AG04449 (cell line): ENCODE measurements around the gene CCDC197.
A peak's percentile ranks its signal among the peaks of the same experiment; 100 is the strongest.

ENCODE experiments used
- CTCF ChIA-PET: fragments of 350-600 bp; formaldehyde crosslinking; extraction: SDS; loops from one replicate; lab custom pipeline; 2021; ENCODE audit warnings: antibody characterized with exemption; lab: Yijun Ruan, JAX
- POLR2A ChIA-PET: fragments of 400-600, 350-600 bp; formaldehyde crosslinking; extraction: SDS; loops from one replicate; lab custom pipeline; 2020; ENCODE audit warnings: antibody characterized with exemption, inconsistent platforms; lab: Yijun Ruan, JAX
- DNase-seq: peaks from one replicate; pipeline ENCODE4 v3.0.0-alpha.2; 2010; ENCODE audit warnings: low read depth, low spot score
- H3K4me3 ChIP-seq: 2 replicates; pipeline ENCODE4 v1.5.1; 2011; ENCODE audit warnings: low read depth, mild to moderate bottlenecking, control low read depth, low read length
- TF ChIP-seq, protein P1 (sequence below): IDR thresholded peaks from one replicate; pipeline ENCODE4 v1.5.1; 2011; ENCODE audit warnings: mild to moderate bottlenecking, moderate library complexity, low read length, control low read depth, inconsistent platforms; ENCODE audit not compliant: insufficient read depth; ENCODE audit errors: missing control alignments

CCDC197 gene

GRCh38 chr14:94026173-94026888 is 29.2 kb downstream of the CCDC197 start, which contains the start of gene OTUB2:
Gene OTUB2 (plus strand): TSS chr14:94026340. CDS start chr14:94026538, 198 bp downstream.
- peak; percentile 91 for DNase-seq
- TF ChIP-seq, protein P1, sequence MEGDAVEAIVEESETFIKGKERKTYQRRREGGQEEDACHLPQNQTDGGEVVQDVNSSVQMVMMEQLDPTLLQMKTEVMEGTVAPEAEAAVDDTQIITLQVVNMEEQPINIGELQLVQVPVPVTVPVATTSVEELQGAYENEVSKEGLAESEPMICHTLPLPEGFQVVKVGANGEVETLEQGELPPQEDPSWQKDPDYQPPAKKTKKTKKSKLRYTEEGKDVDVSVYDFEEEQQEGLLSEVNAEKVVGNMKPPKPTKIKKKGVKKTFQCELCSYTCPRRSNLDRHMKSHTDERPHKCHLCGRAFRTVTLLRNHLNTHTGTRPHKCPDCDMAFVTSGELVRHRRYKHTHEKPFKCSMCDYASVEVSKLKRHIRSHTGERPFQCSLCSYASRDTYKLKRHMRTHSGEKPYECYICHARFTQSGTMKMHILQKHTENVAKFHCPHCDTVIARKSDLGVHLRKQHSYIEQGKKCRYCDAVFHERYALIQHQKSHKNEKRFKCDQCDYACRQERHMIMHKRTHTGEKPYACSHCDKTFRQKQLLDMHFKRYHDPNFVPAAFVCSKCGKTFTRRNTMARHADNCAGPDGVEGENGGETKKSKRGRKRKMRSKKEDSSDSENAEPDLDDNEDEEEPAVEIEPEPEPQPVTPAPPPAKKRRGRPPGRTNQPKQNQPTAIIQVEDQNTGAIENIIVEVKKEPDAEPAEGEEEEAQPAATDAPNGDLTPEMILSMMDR = no peak
- POLR2A ChIA-PET = interaction anchor here (0.6 kb wide), 2 partner anchors 86 to 1063 kb away, joined by 3 read pairs; no protein-coding TSS in a partner anchor
- CTCF ChIA-PET = interaction anchor here (1.0 to 13.1 kb wide), 8 partner anchors 9 to 110 kb away, joined by 3 to 135 read pairs (median 4); no protein-coding TSS in a partner anchor
- H3K4me3 ChIP-seq = peak within 1 kb of the TSS; percentile 71

- no peak for DNase-seq
- TF ChIP-seq, protein P1 = no peak
- CTCF ChIA-PET = interaction anchor here (3.7 to 13.1 kb wide), 2 partner anchors 9 to 87 kb away, joined by 13 to 135 read pairs; no protein-coding TSS in a partner anchor
- POLR2A ChIA-PET = no interaction called here
- peak overlapping the region; percentile 71 for H3K4me3 ChIP-seq
These were observed 29.9 kb downstream of the CCDC197 start for GRCh38 chr14:94026889-94027469.

GRCh38 chr14:94027566-94028449 is 30.7 kb downstream of the CCDC197 start:
- ChIA-PET CTCF (interaction anchor here (1.1 to 13.1 kb wide), 5 partner anchors 8 to 109 kb away, joined by 3 to 135 read pairs (median 16); no protein-coding TSS in a partner anchor), POLR2A (no interaction called here)
- no peak overlapping the region for H3K4me3 ChIP-seq
- no peak for DNase-seq
- TF ChIP-seq, protein P1 = no peak

- no peak overlapping the region for H3K4me3 ChIP-seq
- no peak for DNase-seq
- TF ChIP-seq, protein P1 = no peak
- POLR2A ChIA-PET = no interaction called here
- CTCF ChIA-PET = interaction anchor here (1.0 to 13.1 kb wide), 7 partner anchors 8 to 152 kb away, joined by 3 to 135 read pairs (median 13); no protein-coding TSS in a partner anchor
These were observed 31.3 kb downstream of the CCDC197 start for GRCh38 chr14:94028450-94028826.

GRCh38 chr14:94029265-94029664 is 32.2 kb downstream of the CCDC197 start:
- TF ChIP-seq, protein P1 = no peak
- no peak for DNase-seq
- CTCF ChIA-PET = interaction anchor here (1.0 to 13.1 kb wide), 5 partner anchors 7 to 151 kb away, joined by 3 to 135 read pairs (median 16); no protein-coding TSS in a partner anchor
- no peak overlapping the region for H3K4me3 ChIP-seq
- POLR2A ChIA-PET = no interaction called here
